Gastrocnemius medialis (tissue), 4 donors: ENCODE data around the gene P2RX2.

Experiments used
- POLR2A ChIP-seq, 2 donors: fragments of 450-650 bp; IDR thresholded peaks; one replicate each; pipeline ENCODE4 v1.6.1; 2017; ENCODE audit warnings: antibody characterized with exemption in 2 of 2, mild to moderate bottlenecking in 2 of 2, moderate library complexity in 2 of 2
- TF ChIP-seq, protein P1 (sequence below), 5 experiments: fragments of 450-650 bp in 3 of 5; fragments of 200-600 bp in 2 of 5; sonication (generic) in 2 of 5; IDR thresholded peaks in 4 of 5; conservative IDR thresholded peaks in 1 of 5; 1 replicate in 4 of 5; 2 replicates in 1 of 5; pipeline ENCODE4 v1.5.1; 2016 to 2019; ENCODE audit warnings: antibody characterized with exemption in 5 of 5, mild to moderate bottlenecking in 3 of 5, moderate library complexity in 3 of 5

DNA sequence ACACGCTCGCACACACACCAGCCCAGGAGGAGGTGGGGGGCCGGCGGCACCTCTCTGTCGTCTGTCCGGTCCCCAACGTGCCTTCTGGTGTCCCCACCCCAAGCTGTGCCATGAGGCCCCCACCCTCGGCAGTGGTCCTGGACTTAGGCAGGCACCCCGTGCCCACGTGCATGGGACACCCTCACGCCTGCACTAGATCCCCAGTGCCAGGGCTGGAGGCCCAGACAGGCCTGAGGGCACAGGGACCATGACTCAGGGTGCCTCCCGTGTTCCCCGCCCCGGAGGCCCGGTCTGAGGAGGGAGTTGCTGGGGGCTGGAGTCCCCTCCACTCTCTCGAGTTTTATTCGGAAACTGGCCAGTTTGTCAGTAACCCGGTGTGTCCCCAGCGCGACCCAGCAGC is 47.0 kb upstream of the P2RX2 start:
- TF ChIP-seq, protein P1, sequence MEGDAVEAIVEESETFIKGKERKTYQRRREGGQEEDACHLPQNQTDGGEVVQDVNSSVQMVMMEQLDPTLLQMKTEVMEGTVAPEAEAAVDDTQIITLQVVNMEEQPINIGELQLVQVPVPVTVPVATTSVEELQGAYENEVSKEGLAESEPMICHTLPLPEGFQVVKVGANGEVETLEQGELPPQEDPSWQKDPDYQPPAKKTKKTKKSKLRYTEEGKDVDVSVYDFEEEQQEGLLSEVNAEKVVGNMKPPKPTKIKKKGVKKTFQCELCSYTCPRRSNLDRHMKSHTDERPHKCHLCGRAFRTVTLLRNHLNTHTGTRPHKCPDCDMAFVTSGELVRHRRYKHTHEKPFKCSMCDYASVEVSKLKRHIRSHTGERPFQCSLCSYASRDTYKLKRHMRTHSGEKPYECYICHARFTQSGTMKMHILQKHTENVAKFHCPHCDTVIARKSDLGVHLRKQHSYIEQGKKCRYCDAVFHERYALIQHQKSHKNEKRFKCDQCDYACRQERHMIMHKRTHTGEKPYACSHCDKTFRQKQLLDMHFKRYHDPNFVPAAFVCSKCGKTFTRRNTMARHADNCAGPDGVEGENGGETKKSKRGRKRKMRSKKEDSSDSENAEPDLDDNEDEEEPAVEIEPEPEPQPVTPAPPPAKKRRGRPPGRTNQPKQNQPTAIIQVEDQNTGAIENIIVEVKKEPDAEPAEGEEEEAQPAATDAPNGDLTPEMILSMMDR (IDR thresholded peaks at IDR 0.05 in 4 of 5, conservative IDR thresholded peaks at IDR 0.05 in 1 of 5), result no peak
- no peak for TF ChIP-seq POLR2A (IDR thresholded peaks at IDR 0.05)
